GM19240 (cell line): ENCODE measurements around the gene UPK3BL1.
"Not testable (repeated sequence)": the region's sequence is repeated elsewhere in the genome, so short reads cannot be mapped to it uniquely, and the experiment has no call there.

ENCODE experiments used
- DNase-seq: peaks from one replicate; pipeline ENCODE4 v3.0.0; 2011; ENCODE audit warnings: low spot score; ENCODE audit not compliant: insufficient read length

Gene UPK3BL1

DNA sequence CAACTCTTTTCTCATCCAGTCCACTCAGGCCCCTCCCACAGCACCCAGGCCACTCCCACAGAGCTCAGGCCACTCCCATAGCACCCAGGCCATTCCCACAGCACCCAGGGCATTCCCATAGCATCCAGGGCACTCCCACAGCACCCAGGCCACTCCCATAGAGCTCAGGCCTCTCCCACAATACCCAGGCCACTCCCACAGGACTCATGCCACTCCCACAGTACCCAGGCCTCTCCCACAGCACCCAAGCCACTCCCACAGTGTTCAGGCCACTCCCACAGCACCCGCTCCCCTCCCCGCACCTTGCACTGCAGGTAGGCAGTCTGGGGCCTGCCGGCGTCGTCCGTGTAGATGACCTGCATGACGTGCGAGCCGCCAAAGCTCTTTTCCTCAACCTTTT is 52.7 kb downstream of the UPK3BL1 start:
- DNase-seq = not testable (repeated sequence)
